CD1c-positive myeloid dendritic cell (primary cell): ENCODE measurements around the gene PRKAG2.

Experiments used
- DNase-seq: peaks from one replicate; pipeline ENCODE4 v3.0.0-alpha.2; 2016; ENCODE audit errors: extremely low spot score

Gene PRKAG2

GRCh38 chr7:151623766-151624165 lies 253.1 kb downstream of the PRKAG2 start:
- DNase-seq: no peak

- DNase-seq: no peak
These were observed 255.0 kb downstream of the PRKAG2 start for GRCh38 chr7:151621961-151622360.

GRCh38 chr7:151616443-151617213 lies 260.3 kb downstream of the PRKAG2 start:
- no peak for DNase-seq

GRCh38 chr7:151615784-151616183 lies 261.1 kb downstream of the PRKAG2 start:
- no peak for DNase-seq

- no peak for DNase-seq
These were observed 261.9 kb downstream of the PRKAG2 start for GRCh38 chr7:151615058-151615457.

- no peak for DNase-seq
These were observed 262.9 kb downstream of the PRKAG2 start for GRCh38 chr7:151614019-151614418.

- DNase-seq: no peak
These were observed 265.0 kb downstream of the PRKAG2 start for GRCh38 chr7:151611878-151612277.

GRCh38 chr7:151611041-151611440 lies 265.9 kb downstream of the PRKAG2 start:
- peak; percentile 56 for DNase-seq

GRCh38 chr7:151608031-151608551 lies 268.8 kb downstream of the PRKAG2 start:
- no peak for DNase-seq

GRCh38 chr7:151607464-151607867 lies 269.4 kb downstream of the PRKAG2 start:
- DNase-seq: no peak

- DNase-seq: no peak
These were observed 273.0 kb downstream of the PRKAG2 start for GRCh38 chr7:151603951-151604350.

- no peak for DNase-seq
These were observed 275.2 kb downstream of the PRKAG2 start for GRCh38 chr7:151601521-151602305.

GRCh38 chr7:151600331-151600730 lies 276.6 kb downstream of the PRKAG2 start:
- no peak for DNase-seq

- no peak for DNase-seq
These were observed 277.3 kb downstream of the PRKAG2 start for GRCh38 chr7:151599401-151600227.

- DNase-seq: no peak
These were observed 279.1 kb downstream of the PRKAG2 start for GRCh38 chr7:151597541-151598444.

GRCh38 chr7:151595702-151596350 lies 281.1 kb downstream of the PRKAG2 start:
- DNase-seq: no peak

- DNase-seq: no peak
These were observed 283.9 kb downstream of the PRKAG2 start for GRCh38 chr7:151592868-151593486.

GRCh38 chr7:151592330-151592729 lies 284.6 kb downstream of the PRKAG2 start:
- no peak for DNase-seq

- no peak for DNase-seq
These were observed 285.0 kb downstream of the PRKAG2 start for GRCh38 chr7:151591866-151592265.
